GM12892 (cell line): Measurements from ENCODE around the gene HOXA7.

Source experiments
- DNase-seq: peaks from one replicate; pipeline ENCODE4 v3.0.0; 2011; ENCODE audit not compliant: insufficient read length
- FAIRE-seq: peaks from 2 replicates; lab custom pipeline; 2011; peaks lifted over from hg19 to GRCh38; lab: Jason Lieb, UNC
- POLR2A ChIP-seq: IDR thresholded peaks from 2 replicates; pipeline ENCODE4 v1.6.1; 2011; ENCODE audit warnings: low read depth, low read length, control low read depth
- POLR2AphosphoS5 ChIP-seq: IDR thresholded peaks from 2 replicates; pipeline ENCODE4 v1.6.1; 2011; ENCODE audit warnings: low read depth, low read length, control low read depth
- TAF1 ChIP-seq: IDR thresholded peaks from 2 replicates; pipeline ENCODE4 v1.6.1; 2011; ENCODE audit warnings: low read depth, mild to moderate bottlenecking, control low read depth, low read length, borderline replicate concordance

The HOXA7 gene

DNA sequence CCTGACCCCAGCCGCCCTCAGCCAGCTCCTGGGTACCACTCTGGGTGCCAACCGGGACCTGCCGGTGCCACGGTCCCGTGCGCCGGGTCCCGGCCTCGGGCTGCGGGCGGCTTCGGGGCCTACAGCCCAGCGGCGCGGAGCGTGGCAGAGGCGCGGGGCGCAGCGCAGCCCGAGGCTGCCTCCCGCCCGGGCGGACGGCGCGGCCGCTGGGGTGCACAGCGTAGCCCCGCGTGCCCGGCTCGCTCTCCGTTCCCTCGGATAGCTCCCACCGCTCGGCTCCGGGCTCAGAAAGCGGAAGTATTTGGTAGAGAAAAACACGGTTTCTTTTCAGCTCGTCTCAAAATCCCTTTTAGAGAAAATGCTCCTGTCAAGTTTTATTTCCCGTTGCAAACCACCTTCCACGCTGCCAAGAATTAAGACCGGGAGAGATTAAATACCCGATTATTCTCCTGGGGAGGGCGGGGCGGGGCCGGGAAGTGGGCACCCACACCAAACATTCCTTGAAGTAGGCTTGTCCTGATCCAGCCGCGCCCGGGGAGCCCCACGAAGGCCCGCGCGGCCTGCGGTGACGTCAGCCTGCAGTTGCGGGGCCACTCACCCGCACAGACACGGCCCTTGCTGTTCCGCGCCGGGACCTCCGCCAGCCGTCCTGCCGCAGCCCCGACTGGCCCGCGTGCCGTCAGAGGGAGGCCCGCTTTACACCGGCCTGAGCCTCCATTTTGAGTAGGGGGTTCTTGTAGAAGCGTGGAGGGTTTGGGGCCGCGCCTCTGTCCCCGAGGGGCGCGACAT, 36.3 kb upstream of the HOXA7 start:
- TF ChIP-seq POLR2A (no peak), POLR2AphosphoS5 (no peak)
- DNase-seq = no peak
- FAIRE-seq = no peak

DNA sequence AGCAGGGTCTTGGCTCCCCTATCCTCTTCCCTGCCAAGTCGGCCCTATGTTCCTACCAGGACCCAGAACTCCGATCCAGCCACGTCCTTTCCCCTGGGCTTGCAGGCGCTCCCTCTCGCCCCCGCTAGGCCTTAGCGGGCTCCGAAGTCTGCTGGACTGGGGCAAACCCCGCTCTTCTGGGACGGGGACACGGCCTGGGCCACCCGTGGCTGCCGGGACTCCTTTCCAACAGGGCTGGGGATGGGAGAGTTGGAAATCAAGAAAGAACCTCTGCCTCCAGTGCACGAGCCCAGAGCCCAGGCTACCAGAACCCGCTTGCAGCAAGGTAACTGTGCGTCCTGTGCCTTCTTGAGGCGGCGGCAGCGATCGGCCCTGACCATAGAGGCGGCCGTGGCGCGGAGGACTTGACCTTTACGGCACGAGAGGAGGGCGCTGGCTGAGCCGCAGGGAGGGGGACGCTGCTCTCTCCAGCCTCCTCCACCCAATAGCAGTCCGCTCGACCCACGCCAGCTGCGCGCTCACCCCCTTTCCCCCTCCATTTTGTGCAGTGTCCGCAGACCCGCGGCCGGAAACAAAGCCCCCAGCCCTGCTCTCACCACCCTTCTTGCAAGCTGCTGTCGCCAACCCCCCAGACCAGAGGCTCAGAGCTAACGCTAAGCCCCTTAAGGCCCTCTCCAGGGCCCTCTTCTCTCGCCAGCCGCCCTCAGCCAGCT, 35.5 kb upstream of the HOXA7 start:
- TF ChIP-seq POLR2AphosphoS5 (no peak), POLR2A (no peak), TAF1 (no peak)
- no peak for DNase-seq
- no peak for FAIRE-seq

DNA sequence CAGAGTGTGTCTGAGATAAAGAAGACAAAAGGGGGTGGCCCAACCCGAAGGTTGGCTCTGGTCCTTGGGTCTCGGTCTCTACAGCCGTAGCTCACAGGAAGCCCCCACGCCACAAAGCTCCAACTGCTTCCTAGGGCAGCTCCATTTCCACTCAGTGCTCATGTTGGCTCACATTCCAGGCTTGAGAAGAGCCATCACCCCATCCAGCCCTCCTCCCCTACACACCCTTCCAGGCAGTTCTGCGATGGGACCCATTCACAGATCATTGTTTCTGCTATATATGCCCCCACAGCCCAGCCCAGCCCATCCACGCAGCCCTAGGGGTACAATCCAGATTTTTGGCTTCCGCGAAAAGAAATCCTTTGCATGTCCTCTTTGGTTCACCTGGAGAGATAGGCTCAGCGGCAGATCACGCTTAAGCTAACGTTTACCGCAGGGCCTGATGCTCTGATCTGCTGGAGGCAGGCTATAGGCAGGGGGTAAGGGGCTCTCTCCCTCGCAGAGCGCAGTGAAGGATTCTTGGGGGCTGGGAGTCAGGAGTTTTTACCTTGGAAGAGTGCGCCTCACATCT, 34.8 kb upstream of the HOXA7 start:
- no peak for FAIRE-seq
- DNase-seq = no peak
- no peak for TF ChIP-seq POLR2A

DNA sequence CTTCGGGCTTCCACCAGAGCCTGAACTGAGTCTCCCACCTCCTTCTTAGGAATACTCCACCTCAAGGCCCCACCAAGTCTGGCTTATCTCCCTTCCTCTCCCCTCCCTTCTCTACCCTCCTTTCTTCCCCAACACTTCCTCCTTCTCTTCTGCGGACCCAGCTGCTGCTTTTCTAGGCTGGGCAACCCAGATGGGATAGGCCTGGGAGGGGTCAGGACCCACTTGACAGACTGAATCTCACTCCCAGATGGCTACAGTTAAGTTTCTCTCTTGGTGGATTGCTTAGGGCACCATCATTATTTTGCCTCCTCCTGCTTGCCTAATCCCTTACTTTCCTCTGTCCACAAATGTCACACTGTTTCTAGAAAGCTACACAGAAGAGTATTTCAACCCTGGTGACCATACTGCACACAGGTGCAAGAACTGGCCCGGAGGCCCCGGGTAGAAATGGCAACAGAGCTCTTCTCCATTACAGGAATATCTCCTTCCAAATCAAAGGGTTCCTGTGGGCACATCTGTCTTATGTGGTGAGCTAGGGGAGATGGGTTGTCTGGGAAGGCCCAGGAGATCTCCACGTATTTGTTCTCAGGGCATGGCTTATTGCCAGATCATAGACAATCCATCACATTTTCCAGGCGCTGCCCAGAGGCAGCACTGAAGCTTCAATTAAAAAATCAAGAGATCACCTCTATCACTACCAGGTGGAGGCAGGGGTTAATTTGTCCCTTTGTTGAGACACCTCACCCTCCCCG, 33.7 kb upstream of the HOXA7 start:
- FAIRE-seq (no peak), DNase-seq (no peak)
- TF ChIP-seq POLR2AphosphoS5 = no peak
- TF ChIP-seq TAF1 = no peak
- TF ChIP-seq POLR2A = no peak

DNA sequence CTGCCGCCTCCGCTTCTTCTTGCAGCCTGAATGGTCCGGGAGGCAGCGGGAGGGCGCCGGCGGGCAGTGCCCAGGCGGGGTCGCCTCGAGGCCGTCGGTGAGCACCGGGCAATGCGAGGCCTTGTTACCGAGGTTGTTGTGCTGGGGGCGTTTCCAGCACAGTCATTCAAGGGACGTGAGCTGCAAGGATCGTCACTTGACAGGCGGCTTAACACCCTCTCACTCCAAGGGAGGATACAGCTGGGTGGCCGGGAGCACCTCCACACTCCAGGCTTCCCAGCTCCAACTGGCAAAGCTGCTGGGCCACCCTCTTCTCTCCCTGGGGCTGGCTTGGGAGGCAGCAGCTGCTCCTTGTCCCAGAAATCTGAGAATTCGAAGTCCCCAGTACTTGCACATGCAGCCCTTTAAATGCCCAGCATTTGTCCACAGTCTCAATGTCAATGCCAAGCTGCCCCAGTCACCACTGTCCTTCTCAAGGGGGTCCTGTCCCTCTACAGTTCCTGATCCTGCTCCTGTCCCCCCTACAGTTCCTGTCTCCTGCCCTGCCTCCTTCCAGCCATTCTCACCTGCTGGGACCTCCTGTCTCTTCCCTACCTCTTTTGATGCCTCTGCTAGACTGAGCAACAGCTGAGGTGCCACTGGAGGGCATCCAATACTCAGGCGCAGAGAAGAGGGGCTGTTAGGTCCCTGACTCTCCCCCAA, 33.0 kb upstream of the HOXA7 start:
- no peak for DNase-seq
- no peak for TF ChIP-seq POLR2A
- no peak for TF ChIP-seq POLR2AphosphoS5
- no peak for TF ChIP-seq TAF1
- no peak for FAIRE-seq

DNA sequence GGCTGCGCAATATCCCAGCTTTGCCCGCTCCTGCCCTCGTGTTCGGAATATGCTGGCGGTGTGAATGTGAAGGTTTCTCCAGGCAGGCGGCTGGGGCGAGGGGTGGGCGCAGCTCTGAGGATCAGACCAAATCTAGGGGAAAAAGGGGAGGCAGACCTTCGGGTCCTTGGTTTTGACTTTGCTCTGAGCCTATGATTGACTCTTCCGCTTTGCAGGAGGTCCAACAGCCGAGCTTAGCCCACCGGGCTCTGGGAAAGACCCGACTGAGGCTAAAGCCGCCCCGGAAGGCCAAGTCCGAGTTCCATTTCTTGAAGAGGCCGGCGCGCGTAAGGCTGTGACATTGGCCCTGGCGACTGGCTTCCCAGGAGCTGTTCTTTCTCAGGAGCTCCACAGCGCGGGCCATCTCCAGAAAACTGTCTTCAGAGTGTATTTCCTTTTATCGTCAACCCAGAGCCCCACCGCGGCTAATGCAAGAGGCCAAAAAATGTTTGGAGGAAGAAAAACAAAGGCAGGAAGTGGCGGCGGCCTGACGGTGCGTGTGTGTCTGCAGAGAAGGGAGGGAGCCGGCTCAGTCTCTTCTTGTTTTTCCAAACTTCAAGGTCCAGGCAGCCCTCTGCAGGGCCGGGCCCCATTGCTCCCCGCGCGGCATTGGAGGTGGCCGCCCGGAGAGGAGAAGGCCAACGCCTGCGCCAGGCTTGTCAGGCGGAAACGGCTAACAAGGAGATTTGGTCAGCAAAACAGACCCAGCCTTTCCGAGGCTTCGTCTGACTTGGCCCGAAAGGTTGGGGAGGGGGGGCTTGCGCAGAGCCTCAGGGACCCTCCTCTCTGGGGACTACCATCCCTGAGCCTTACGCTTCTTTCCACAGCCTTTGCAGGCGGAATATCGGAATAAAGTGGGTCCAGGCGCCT, 32.2 kb upstream of the HOXA7 start:
- no peak for DNase-seq
- no peak for TF ChIP-seq POLR2AphosphoS5
- no peak for TF ChIP-seq TAF1
- TF ChIP-seq POLR2A = no peak
- no peak for FAIRE-seq

DNA sequence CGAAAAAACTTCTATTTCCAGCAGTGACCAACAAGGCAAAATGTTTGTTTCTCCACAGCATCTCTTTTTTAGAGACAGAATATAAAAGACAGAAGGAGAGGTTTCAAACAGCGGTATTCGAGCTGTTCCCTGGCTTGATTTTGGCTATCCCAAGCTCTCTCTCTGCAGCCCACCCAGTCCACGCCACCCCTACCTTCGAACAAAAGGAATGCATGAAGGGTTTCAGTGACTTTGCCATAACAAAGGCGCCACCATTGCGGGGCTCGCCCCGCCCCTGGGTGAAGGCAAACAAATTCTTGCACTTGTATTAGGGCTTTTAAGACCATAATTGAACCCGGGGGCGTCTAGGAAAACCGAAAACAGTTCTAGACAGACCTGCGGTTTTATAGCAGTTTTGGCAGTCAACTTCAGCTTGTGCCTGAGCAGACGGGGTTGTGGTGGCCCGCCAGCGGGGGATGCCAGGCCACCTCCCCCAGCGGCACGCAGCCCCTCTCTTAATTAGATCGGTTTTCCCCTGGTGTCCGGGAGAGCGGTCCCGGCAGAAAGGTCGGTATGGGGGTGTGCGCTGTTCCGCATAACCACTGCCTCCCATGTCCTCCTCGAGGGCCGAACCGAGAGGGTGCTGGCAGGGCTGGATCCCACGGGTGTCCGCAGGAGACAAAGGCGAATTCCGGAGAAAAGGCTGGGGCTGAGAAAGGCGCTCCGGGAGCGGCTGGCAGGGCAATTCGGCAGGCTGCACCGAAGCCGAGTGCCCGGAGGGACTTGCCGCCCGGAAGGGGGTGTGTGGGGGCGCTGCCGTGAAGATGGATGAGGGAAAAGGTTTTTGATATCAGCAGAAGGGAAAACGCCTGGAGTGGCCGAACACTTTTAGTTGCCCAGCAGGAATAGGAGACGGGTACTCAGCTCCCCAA, 31.3 kb upstream of the HOXA7 start:
- DNase-seq = no peak
- no peak for TF ChIP-seq TAF1
- no peak for TF ChIP-seq POLR2AphosphoS5
- TF ChIP-seq POLR2A = no peak
- FAIRE-seq = no peak

DNA sequence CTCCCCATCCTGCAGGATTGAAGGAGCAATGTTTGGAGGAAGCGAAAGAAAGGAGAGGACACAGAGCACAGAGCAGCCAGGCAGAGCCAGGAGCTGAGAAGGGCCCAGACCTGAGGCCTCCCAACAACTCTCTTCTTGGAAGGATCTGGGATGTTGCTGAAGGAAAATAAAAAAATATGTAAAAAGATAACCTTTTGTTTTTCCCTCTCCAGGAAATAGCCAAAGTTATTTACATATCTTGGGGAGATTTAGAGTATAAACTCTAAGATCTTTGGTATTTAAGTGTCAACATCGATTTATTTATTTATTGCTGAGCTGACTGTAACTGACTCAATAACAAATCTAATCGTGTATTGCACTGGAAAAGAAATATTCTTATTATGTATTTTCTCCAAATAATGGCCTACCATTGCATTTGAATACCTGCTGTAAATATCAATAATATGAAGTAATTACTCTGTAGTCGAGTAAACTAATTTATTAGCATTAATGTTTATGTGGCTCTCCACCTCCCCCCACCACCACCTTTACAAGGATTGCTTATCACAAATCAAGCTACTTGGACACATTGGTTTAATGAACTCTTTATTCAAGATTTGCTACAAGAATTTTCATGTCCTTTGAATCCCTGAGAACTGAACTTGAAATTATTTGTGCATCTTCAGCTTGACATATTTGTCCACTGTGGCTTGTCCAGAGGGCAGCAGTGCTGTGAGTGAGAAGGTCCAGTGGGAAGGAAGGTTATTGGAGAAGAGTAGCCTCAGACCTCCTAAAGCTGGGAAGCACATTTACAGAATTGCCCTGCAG, 30.4 kb upstream of the HOXA7 start:
- FAIRE-seq = no peak

More for the DNA sequence above, 30.4 kb upstream of the HOXA7 start:
- DNase-seq = no peak
- TF ChIP-seq POLR2AphosphoS5 (no peak), TAF1 (no peak), POLR2A (no peak)
